Measurements from ENCODE around the gene SEBOX.

GRCh38 chr17:28324781-28325180 is 40.2 kb downstream of the SEBOX start:
- no peak for TF ChIP-seq CTCF (conservative IDR thresholded peaks at IDR 0.05; ENCODE audit: low read length)
- TF ChIP-seq EZH2phosphoT487 (IDR thresholded peaks at IDR 0.05; ENCODE audit: borderline replicate concordance), result no peak
